HS-27A (cell line): ENCODE data around the gene ETV1.

Experiments
- DNase-seq: peaks from one replicate; pipeline ENCODE4 v3.0.0-alpha.2; 2012; ENCODE audit warnings: low read depth, missing footprints

Gene ETV1

GRCh38 chr7:13989126-13989948, at the start of gene ETV1:
Gene ETV1, minus strand, starts transcription at chr7:13989666. Its CDS starts 614 bp downstream, at chr7:13989052.
- peak; percentile 29 for DNase-seq

- no peak for DNase-seq
Measured at GRCh38 chr7:14024406-14024805, 34.9 kb upstream of the ETV1 start.

- no peak for DNase-seq
Measured at GRCh38 chr7:14023838-14024237, 34.4 kb upstream of the ETV1 start.

GRCh38 chr7:14023342-14023741, 33.9 kb upstream of the ETV1 start:
- no peak for DNase-seq

GRCh38 chr7:14021069-14021468, 31.6 kb upstream of the ETV1 start:
- peak; percentile 20 for DNase-seq

- DNase-seq, result no peak
Measured at GRCh38 chr7:14020339-14020900, 31.0 kb upstream of the ETV1 start.

- no peak for DNase-seq
Measured at GRCh38 chr7:14018751-14019150, 29.3 kb upstream of the ETV1 start.

GRCh38 chr7:14016950-14017349, 27.5 kb upstream of the ETV1 start:
- peak; percentile 27 for DNase-seq

- no peak for DNase-seq
Measured at GRCh38 chr7:14013898-14014297, 24.4 kb upstream of the ETV1 start.

- no peak for DNase-seq
Measured at GRCh38 chr7:14009453-14010418, 20.3 kb upstream of the ETV1 start.

- DNase-seq, result no peak
Measured at GRCh38 chr7:14001139-14001538, 11.7 kb upstream of the ETV1 start.

GRCh38 chr7:14000247-14000646, 10.8 kb upstream of the ETV1 start:
- DNase-seq, result no peak

GRCh38 chr7:13998866-13999265, 9.4 kb upstream of the ETV1 start:
- DNase-seq, result no peak

- DNase-seq, result no peak
Measured at GRCh38 chr7:13992596-13992964, 3.1 kb upstream of the ETV1 start.

GRCh38 chr7:13991791-13992595, 2.5 kb upstream of the ETV1 start:
- no peak for DNase-seq

- DNase-seq, result peak; percentile 85
Measured at GRCh38 chr7:13990984-13991790, 1.7 kb upstream of the ETV1 start.

GRCh38 chr7:13990319-13990983, 985 bp upstream of the ETV1 start:
- DNase-seq, result peak; percentile 27

- DNase-seq, result no peak
Measured at GRCh38 chr7:13989949-13990305, 461 bp upstream of the ETV1 start.

- no peak for DNase-seq
Measured at GRCh38 chr7:13988731-13989125, 738 bp downstream of the ETV1 start.

- no peak for DNase-seq
Measured at GRCh38 chr7:13988065-13988464, 1.4 kb downstream of the ETV1 start.
